LNCaP clone FGC (cell line): ENCODE data around the gene STK31.
"Not testable (repeated sequence)": the region's sequence is repeated elsewhere in the genome, so short reads cannot be mapped to it uniquely, and the experiment has no call there.

Experiments used
- DNase-seq: peaks from one replicate; pipeline ENCODE4 v3.0.0-alpha.2; 2011; ENCODE audit warnings: low read depth
- H3K4me3 ChIP-seq: 2 replicates; pipeline ENCODE4 v1.5.1; 2011; ENCODE audit warnings: mild to moderate bottlenecking, low read depth, low read length, control low read depth
- CTCF ChIP-seq: IDR thresholded peaks from 2 replicates; pipeline ENCODE4 v1.5.1; 2012; ENCODE audit warnings: mild to moderate bottlenecking; ENCODE audit not compliant: control insufficient read depth, insufficient read depth; ENCODE audit errors: extremely low read depth

Gene STK31

GRCh38 chr7:23802720-23803397, 92.8 kb downstream of the STK31 start:
- no peak overlapping the region for H3K4me3 ChIP-seq
- TF ChIP-seq CTCF = no peak
- DNase-seq = no peak

- DNase-seq = no peak
- H3K4me3 ChIP-seq = no peak overlapping the region
- no peak for TF ChIP-seq CTCF
These were observed 94.7 kb downstream of the STK31 start for GRCh38 chr7:23804707-23805106.

GRCh38 chr7:23808421-23808820, 98.4 kb downstream of the STK31 start:
- no peak for DNase-seq
- H3K4me3 ChIP-seq = no peak overlapping the region
- TF ChIP-seq CTCF = no peak

- TF ChIP-seq CTCF = no peak
- H3K4me3 ChIP-seq = no peak overlapping the region
- no peak for DNase-seq
These were observed 100.1 kb downstream of the STK31 start for GRCh38 chr7:23810099-23810498.

GRCh38 chr7:23811540-23811939, 101.5 kb downstream of the STK31 start:
- no peak for TF ChIP-seq CTCF
- H3K4me3 ChIP-seq = no peak overlapping the region
- DNase-seq = no peak

GRCh38 chr7:23828125-23828524, 118.1 kb downstream of the STK31 start:
- H3K4me3 ChIP-seq, DNase-seq: not testable (repeated sequence)

GRCh38 chr7:23832733-23833132, 122.7 kb downstream of the STK31 start:
- not testable (repeated sequence) for H3K4me3 ChIP-seq, DNase-seq

GRCh38 chr7:23833405-23833804, 123.4 kb downstream of the STK31 start:
- no peak for DNase-seq
- no peak overlapping the region for H3K4me3 ChIP-seq
- no peak for TF ChIP-seq CTCF

GRCh38 chr7:23844837-23845236, 134.8 kb downstream of the STK31 start:
- H3K4me3 ChIP-seq = not testable (repeated sequence)
- DNase-seq = peak; percentile 76
